Right lobe of liver (tissue), 6 donors: ENCODE data around the gene LRBA. TPM values are rescaled to one million over a fixed set of nuclear protein-coding genes. Genes with fewer than 3 reads are reported as not detected.

ENCODE experiments used
- ATAC-seq, 4 donors: fragments of 200-7000 bp; cut with Tn5 transposase; one replicate each; pipeline ENCODE4 v1.9.1; 2020; ENCODE audit warnings: mild to moderate bottlenecking in 4 of 4, moderate library complexity in 4 of 4
- DNase-seq, 3 donors: peaks; one replicate each; pipeline ENCODE4 v3.0.0-alpha.2; 2020
- H3K27ac ChIP-seq, 3 donors: fragments of 200-600 bp; one replicate each; pipeline ENCODE4 v1.8.0; 2022
- H3K27me3 ChIP-seq, 2 donors: fragments of 200-600 bp; one replicate each; pipeline ENCODE4 v1.8.0; 2022
- H3K36me3 ChIP-seq, 4 donors: fragments of 200-600 bp; sonication (generic) in 1 of 4; one replicate each; pipeline versions ENCODE4 v1.5.1 to v1.8.0; 2017 to 2022; ENCODE audit warnings: control low read depth in 1 of 4
- H3K4me1 ChIP-seq, 4 donors: fragments of 200-600 bp; sonication (generic) in 1 of 4; one replicate each; pipeline versions ENCODE4 v1.5.1 to v1.8.0; 2017 to 2022; ENCODE audit warnings: control low read depth in 1 of 4
- H3K4me3 ChIP-seq, 3 donors: fragments of 200-600 bp; one replicate each; pipeline ENCODE4 v1.8.0; 2022
- H3K9me3 ChIP-seq, 4 donors: fragments of 200-600 bp; sonication (generic) in 1 of 4; one replicate each; pipeline versions ENCODE4 v1.5.1 to v1.8.0; 2017 to 2022; ENCODE audit warnings: control low read depth in 1 of 4
- CTCF ChIP-seq, 4 donors: fragments of 200-600 bp in 3 of 4; fragments of 450-650 bp in 1 of 4; IDR thresholded peaks; one replicate each; pipeline versions ENCODE4 v1.5.1 to v1.8.0; 2016 to 2022; ENCODE audit warnings: antibody characterized with exemption in 4 of 4, mild to moderate bottlenecking in 2 of 4
- POLR2A ChIP-seq: fragments of 450-650 bp; IDR thresholded peaks from one replicate; pipeline ENCODE4 v1.6.1; 2017; ENCODE audit warnings: antibody characterized with exemption, mild to moderate bottlenecking
- WGBS: methylation state at CpG from one replicate; pipeline ENCODE4 v1.1.6; 2018; ENCODE audit warnings: low coverage, low lambda C conversion rate; ENCODE audit not compliant: insufficient coverage; ENCODE audit errors: missing lambda C conversion rate; 5-methylcytosine and 5-hydroxymethylcytosine counted together
- intact Hi-C, 2 donors: fragments of 100-400 bp; cut with DNase I; formaldehyde crosslinking; loops; one replicate each; pipeline versions ENCODE4 v1.11.2 to v1.14.1; 2022
- total RNA-seq, 6 experiments: library from RNA; depleted of rRNA in 2 of 6; stranded (reverse); fragments of >200 nt in 2 of 6; fragmentation: NEBNext Ultra II Directional in 3 of 6; extraction: Animal tissue kit (Norgen Biotek cat#: 25700) in 3 of 6; gene quantifications; one replicate each; pipeline versions ENCODE4 v1.1.0 to v1.2.4, GENCODE V29; 2016 to 2023
- donor health status: DM: no; HTN: yes; CAD: no.
- donor health status: DM: no; HTN: no; CAD: no.
- donor health status: DM: no; HTN: no; CAD: no.
- donor health status: DM: no; HTN: yes; CAD: no.
- donor health status: DM: no; HTN: yes; CAD: no.

LRBA gene
- total RNA-seq, 6 experiments from 2014 or later: 18.9 to 48.1 (median 24.5) TPM

GRCh38 chr4:150218447-150218846, 796.6 kb downstream of the LRBA start:
- Histone ChIP-seq H3K27me3 (no peaks in the 10 kb centered on the region), H3K36me3 (no peaks in the 10 kb centered on the region), H3K9me3 (no peaks in the 10 kb centered on the region), H3K27ac (no peak overlapping the region), H3K4me1 (no peaks in the 10 kb centered on the region), H3K4me3 (no peak overlapping the region)
- DNase-seq (no peak), ATAC-seq (no peak)
- WGBS: no CpG with 5 or more reads among the region's 2 CpGs
- no peak for TF ChIP-seq CTCF (IDR thresholded peaks at IDR 0.05)
- no peak for TF ChIP-seq POLR2A
- intact Hi-C loops: no loop called here

- intact Hi-C loops: no loop called here
Observed at GRCh38 chr4:150217808-150218207, 797.3 kb downstream of the LRBA start.

GRCh38 chr4:150217192-150217591, 797.9 kb downstream of the LRBA start:
- TF ChIP-seq POLR2A (no peak), CTCF (IDR thresholded peaks at IDR 0.05) (peak in 1 of 4 donors; percentile 17)
- H3K27ac ChIP-seq: no peak overlapping the region
- H3K9me3 ChIP-seq: no peaks in the 10 kb centered on the region
- H3K27me3 ChIP-seq: no peaks in the 10 kb centered on the region
- no peaks in the 10 kb centered on the region for H3K4me1 ChIP-seq
- 44% methylated on average over 3 of the region's 3 CpGs for WGBS
- H3K36me3 ChIP-seq: no peaks in the 10 kb centered on the region
- H3K4me3 ChIP-seq: no peak overlapping the region
- ATAC-seq (peak; percentile 23 to 50 (median 34)), DNase-seq (no peak)
- intact Hi-C loops: no loop called here

More at GRCh38 chr4:150217808-150218207, 797.3 kb downstream of the LRBA start:
- Histone ChIP-seq H3K4me1 (no peaks in the 10 kb centered on the region), H3K27me3 (no peaks in the 10 kb centered on the region), H3K9me3 (no peaks in the 10 kb centered on the region), H3K4me3 (no peak overlapping the region), H3K27ac (no peak overlapping the region), H3K36me3 (no peaks in the 10 kb centered on the region)
- WGBS: 70% methylated on average over 7 of the region's 8 CpGs
- no peak for DNase-seq
- TF ChIP-seq CTCF (IDR thresholded peaks at IDR 0.05) (no peak), POLR2A (no peak)
- ATAC-seq: no peak

- Histone ChIP-seq H3K9me3 (no peaks in the 10 kb centered on the region), H3K4me1 (no peaks in the 10 kb centered on the region), H3K36me3 (no peaks in the 10 kb centered on the region), H3K4me3 (no peak overlapping the region), H3K27me3 (no peaks in the 10 kb centered on the region), H3K27ac (no peak overlapping the region)
- intact Hi-C loops: no loop called here
- DNase-seq (no peak), ATAC-seq (no peak)
- 81% methylated on average over 5 of the region's 5 CpGs for WGBS
- TF ChIP-seq CTCF (IDR thresholded peaks at IDR 0.05) (no peak), POLR2A (no peak)
Observed at GRCh38 chr4:150216726-150217125, 798.4 kb downstream of the LRBA start.

GRCh38 chr4:150215601-150216000, 799.5 kb downstream of the LRBA start:
- DNase-seq: no peak
- Histone ChIP-seq H3K9me3 (no peaks in the 10 kb centered on the region), H3K4me3 (no peak overlapping the region), H3K27ac (no peak overlapping the region), H3K27me3 (no peaks in the 10 kb centered on the region), H3K4me1 (no peaks in the 10 kb centered on the region), H3K36me3 (no peaks in the 10 kb centered on the region)
- no peak for ATAC-seq
- WGBS: 64% methylated on average over 3 of the region's 3 CpGs
- intact Hi-C loops: no loop called here
- TF ChIP-seq CTCF (IDR thresholded peaks at IDR 0.05) (no peak), POLR2A (no peak)
